ENCODE measurements around the gene KLF6.
A peak's percentile ranks its signal among the peaks of the same experiment; 100 is the strongest.

KLF6 gene

GRCh38 chr10:3785251-3785850 lies 342 bp upstream of the KLF6 start:
- Mint-ChIP-seq H3K9me3 (peaks cover 11% of the 10 kb centered on the region), H3K27ac (peak overlapping the region; percentile 98 to 99 (median 99)), H3K4me1 (peaks cover 33% of the 10 kb centered on the region), H3K27me3 (ENCODE audit: low read depth) (no peaks in the 10 kb centered on the region), H3K36me3 (ENCODE audit: low read depth) (peaks cover 36% of the 10 kb centered on the region), H3K4me3 (peak overlapping the region; percentile 94 to 99 (median 96))
- no peak for TF ChIP-seq CTCF (IDR thresholded peaks at IDR 0.05; ENCODE audit: unreplicated experiment in 3 of 3)

GRCh38 chr10:3783682-3784432 lies 1.2 kb downstream of the KLF6 start:
- H3K27ac Mint-ChIP-seq = peak overlapping the region; percentile 98 to 99 (median 98)
- H3K9me3 Mint-ChIP-seq = peaks cover under 1% of the 10 kb centered on the region
- H3K4me1 Mint-ChIP-seq = peaks cover 44% of the 10 kb centered on the region
- TF ChIP-seq CTCF (IDR thresholded peaks at IDR 0.05; ENCODE audit: unreplicated experiment in 3 of 3) = no peak
- H3K4me3 Mint-ChIP-seq = peak overlapping the region; percentile 96 to 99 (median 96)
- H3K27me3 Mint-ChIP-seq (ENCODE audit: low read depth) = no peaks in the 10 kb centered on the region
- H3K36me3 Mint-ChIP-seq (ENCODE audit: low read depth) = peaks cover 45% of the 10 kb centered on the region

- H3K27ac Mint-ChIP-seq = peak overlapping the region; percentile 98 to 99 (median 98)
- H3K4me3 Mint-ChIP-seq = peak overlapping the region; percentile 96 to 99 (median 96)
- TF ChIP-seq CTCF (IDR thresholded peaks at IDR 0.05; ENCODE audit: unreplicated experiment in 3 of 3) = no peak
- H3K36me3 Mint-ChIP-seq (ENCODE audit: low read depth) = peaks cover 51% of the 10 kb centered on the region
- H3K27me3 Mint-ChIP-seq (ENCODE audit: low read depth) = no peaks in the 10 kb centered on the region
- H3K4me1 Mint-ChIP-seq = peaks cover 49% of the 10 kb centered on the region
- no peaks in the 10 kb centered on the region for H3K9me3 Mint-ChIP-seq
Measured at GRCh38 chr10:3783316-3783681, 1.7 kb downstream of the KLF6 start.

GRCh38 chr10:3782451-3783315 lies 2.3 kb downstream of the KLF6 start:
- H3K27ac Mint-ChIP-seq = peak overlapping the region; percentile 98 to 99 (median 98)

GRCh38 chr10:3782146-3782450 lies 2.9 kb downstream of the KLF6 start:
- H3K4me1 Mint-ChIP-seq = peaks cover 61% of the 10 kb centered on the region
- H3K36me3 Mint-ChIP-seq (ENCODE audit: low read depth) = peaks cover 63% of the 10 kb centered on the region
- H3K4me3 Mint-ChIP-seq = peak overlapping the region; percentile 96 to 99 (median 96)
- H3K27ac Mint-ChIP-seq = peak overlapping the region; percentile 98 to 99 (median 98)
- no peak for TF ChIP-seq CTCF (IDR thresholded peaks at IDR 0.05; ENCODE audit: unreplicated experiment in 3 of 3)
- H3K9me3 Mint-ChIP-seq = no peaks in the 10 kb centered on the region
- H3K27me3 Mint-ChIP-seq (ENCODE audit: low read depth) = no peaks in the 10 kb centered on the region

More at GRCh38 chr10:3782451-3783315, 2.3 kb downstream of the KLF6 start:
- peaks cover 55% of the 10 kb centered on the region for H3K4me1 Mint-ChIP-seq
- H3K27me3 Mint-ChIP-seq (ENCODE audit: low read depth) = no peaks in the 10 kb centered on the region
- H3K9me3 Mint-ChIP-seq = no peaks in the 10 kb centered on the region
- TF ChIP-seq CTCF (IDR thresholded peaks at IDR 0.05; ENCODE audit: unreplicated experiment in 3 of 3) = no peak
- peaks cover 57% of the 10 kb centered on the region for H3K36me3 Mint-ChIP-seq (ENCODE audit: low read depth)
- peak overlapping the region; percentile 96 to 99 (median 96) for H3K4me3 Mint-ChIP-seq
